CD14-positive monocyte (primary cell): ENCODE results near the gene LARP4B. TPM values are rescaled to one million over a fixed set of nuclear protein-coding genes. Genes with fewer than 3 reads are reported as not detected.
A peak's percentile ranks its signal among the peaks of the same experiment; 100 is the strongest.

Experiments used
- DNase-seq, 3 donors: peaks; one replicate each; pipeline ENCODE4 v3.0.0-alpha.2; 2011 to 2022
- H2AFZ ChIP-seq: 2 replicates; pipeline ENCODE4 v1.6.0; 2012; ENCODE audit warnings: mild to moderate bottlenecking, low read depth, low read length, inconsistent platforms; ENCODE audit not compliant: insufficient read depth, poor library complexity, severe bottlenecking
- H3K27ac ChIP-seq, 2 donors: 1 replicate in 1 of 2; 2 replicates in 1 of 2; pipeline ENCODE4 v1.5.1; 2012 to 2013; ENCODE audit warnings: low read length in 2 of 2, control low read depth in 1 of 2, inconsistent platforms in 1 of 2, low read depth in 1 of 2, mild to moderate bottlenecking in 1 of 2
- H3K27me3 ChIP-seq, 2 donors: one replicate each; pipeline versions ENCODE4 v1.6.0 to v1.6.1; 2011 to 2013; ENCODE audit warnings: low read length in 2 of 2; ENCODE audit not compliant: control insufficient read depth in 2 of 2, insufficient read depth in 2 of 2
- H3K36me3 ChIP-seq, 2 donors: replicated peaks in 1 of 2; 1 replicate in 1 of 2; 2 replicates in 1 of 2; pipeline versions ENCODE4 v1.5.1 to v1.6.1; 2012 to 2013; ENCODE audit warnings: low read length in 2 of 2, control low read depth in 1 of 2, inconsistent platforms in 1 of 2, mild to moderate bottlenecking in 1 of 2; ENCODE audit not compliant: insufficient read depth in 2 of 2, control insufficient read depth in 1 of 2
- H3K4me1 ChIP-seq, 2 donors: 1 replicate in 1 of 2; 2 replicates in 1 of 2; pipeline versions ENCODE4 v1.5.1 to v1.6.1; 2012 to 2013; ENCODE audit warnings: low read length in 2 of 2, control low read depth in 1 of 2, inconsistent platforms in 1 of 2, mild to moderate bottlenecking in 1 of 2, moderate library complexity in 1 of 2; ENCODE audit not compliant: insufficient read depth in 2 of 2, control insufficient read depth in 1 of 2
- H3K4me2 ChIP-seq: replicated peaks from 2 replicates; pipeline ENCODE3; 2012; ENCODE audit warnings: low read length, moderate library complexity, mild to moderate bottlenecking; ENCODE audit not compliant: poor library complexity, severe bottlenecking; ENCODE audit errors: extremely low read depth
- H3K4me3 ChIP-seq, 3 experiments: fragments of 200-600 bp in 1 of 3; sonication (generic) in 1 of 3; replicated peaks in 1 of 3; 1 replicate in 2 of 3; 2 replicates in 1 of 3; pipeline ENCODE4 v1.5.1; 2011 to 2013; ENCODE audit warnings: low read length in 3 of 3, mild to moderate bottlenecking in 3 of 3, control low read depth in 2 of 3, low read depth in 2 of 3, inconsistent platforms in 1 of 3, moderate library complexity in 1 of 3
- H3K79me2 ChIP-seq: 2 replicates; pipeline ENCODE4 v1.6.0; 2012; ENCODE audit warnings: mild to moderate bottlenecking, control low read depth, inconsistent platforms, low read length, moderate library complexity; ENCODE audit not compliant: insufficient read depth
- H3K9ac ChIP-seq: 2 replicates; pipeline ENCODE4 v1.6.0; 2017; ENCODE audit warnings: low read length, mild to moderate bottlenecking; ENCODE audit not compliant: insufficient read depth, poor library complexity, severe bottlenecking
- H3K9me3 ChIP-seq, 2 donors: replicated peaks in 1 of 2; 1 replicate in 1 of 2; 2 replicates in 1 of 2; pipeline versions ENCODE4 v1.5.1 to v1.6.1; 2012 to 2013; ENCODE audit warnings: low read length in 2 of 2, control low read depth in 1 of 2; ENCODE audit not compliant: control insufficient read depth in 1 of 2, insufficient read depth in 1 of 2
- H4K20me1 ChIP-seq: 2 replicates; pipeline ENCODE4 v1.6.0; 2012; ENCODE audit warnings: mild to moderate bottlenecking, low read length, control low read depth, moderate library complexity; ENCODE audit not compliant: insufficient read depth
- H3K27ac Mint-ChIP-seq, 7 donors: one replicate each; pipeline ENCODE4 v1.8.0; 2020; ENCODE audit warnings: mild to moderate bottlenecking in 7 of 7, mixed read lengths in 7 of 7, moderate library complexity in 6 of 7, inconsistent platforms in 2 of 7
- H3K27me3 Mint-ChIP-seq, 3 donors: one replicate each; pipeline ENCODE4 v1.8.0; 2021 to 2022; ENCODE audit warnings: low read depth in 3 of 3, mild to moderate bottlenecking in 3 of 3, mixed read lengths in 3 of 3, moderate library complexity in 3 of 3, inconsistent platforms in 1 of 3
- H3K36me3 Mint-ChIP-seq, 2 donors: one replicate each; pipeline ENCODE4 v1.8.0; 2020; ENCODE audit warnings: mixed read lengths in 2 of 2, inconsistent platforms in 1 of 2, mild to moderate bottlenecking in 1 of 2
- H3K4me1 Mint-ChIP-seq: one replicate; pipeline ENCODE4 v1.8.0; 2020; ENCODE audit warnings: mild to moderate bottlenecking, mixed read lengths
- H3K4me3 Mint-ChIP-seq, 2 donors: one replicate each; pipeline ENCODE4 v1.8.0; 2020; ENCODE audit warnings: mild to moderate bottlenecking in 2 of 2, mixed read lengths in 2 of 2, moderate library complexity in 1 of 2
- H3K9me3 Mint-ChIP-seq, 7 donors: one replicate each; pipeline ENCODE4 v1.8.0; 2020 to 2022; ENCODE audit warnings: mixed read lengths in 7 of 7, mild to moderate bottlenecking in 6 of 7, moderate library complexity in 6 of 7, inconsistent platforms in 2 of 7
- CTCF ChIP-seq: fragments of 200-600 bp; IDR thresholded peaks from one replicate; pipeline ENCODE4 v1.8.0; 2022; ENCODE audit warnings: antibody characterized with exemption, mild to moderate bottlenecking
- WGBS: methylation state at CpG from one replicate; pipeline ENCODE4 v1.1.5; 2013; ENCODE audit warnings: missing lambda C conversion rate; ENCODE audit not compliant: insufficient coverage; 5-methylcytosine and 5-hydroxymethylcytosine counted together
- intact Hi-C, 2 donors: fragments of 100-400 bp; cut with micrococcal nuclease; formaldehyde crosslinking; loops; one replicate each; pipeline versions ENCODE4 v1.15.0 to v1.15.1; 2023
- polyA plus RNA-seq, 3 donors: library from polyadenylated mRNA; depleted of rRNA in 1 of 3; unstranded in 2 of 3; stranded (reverse) in 1 of 3; fragments of 300-500 nt in 2 of 3; fragments of >200 nt in 1 of 3; fragmentation: Illumina TruSeq in 2 of 3; gene quantifications; 1 replicate in 2 of 3; 2 replicates in 1 of 3; pipeline ENCODE4 v1.2.3, GENCODE V29; 2012 to 2021

LARP4B gene
- polyA plus RNA-seq, 3 donors: 17.2 to 52.3 (median 33.0) TPM

DNA sequence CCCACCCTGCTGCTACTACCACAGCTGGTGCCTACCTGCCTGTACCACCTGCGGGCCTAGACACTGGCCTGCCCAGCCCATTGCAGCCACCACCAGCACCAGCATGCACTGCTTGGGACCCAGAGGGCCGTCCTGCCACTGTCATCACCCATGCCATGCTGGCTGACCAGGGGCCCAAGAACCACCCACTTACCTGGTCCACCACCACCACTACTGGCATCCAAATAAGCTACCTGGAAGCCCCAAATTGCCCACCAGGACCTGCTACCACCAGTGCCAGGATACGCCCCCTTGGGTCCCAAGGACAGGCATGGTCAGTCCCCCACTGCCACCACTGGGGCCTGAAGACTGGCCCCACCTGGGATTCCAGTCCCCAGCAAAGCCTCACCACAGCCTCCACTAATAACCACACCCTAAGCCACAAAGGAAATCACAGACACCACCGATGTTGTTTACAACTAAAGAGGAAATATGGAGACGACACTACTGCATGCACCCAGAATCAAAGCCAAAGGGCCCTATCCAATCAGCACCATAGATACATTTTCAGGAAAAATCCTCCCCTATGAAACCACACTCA is 171.5 kb downstream of the LARP4B start:
- no peak overlapping the region for H3K9ac ChIP-seq
- H3K9me3 ChIP-seq: peaks cover 36 to 65% of the 10 kb centered on the region in 2 donors
- no peaks in the 10 kb centered on the region for H3K79me2 ChIP-seq
- H3K4me2 ChIP-seq: no peak overlapping the region
- H3K36me3 ChIP-seq: no peaks in the 10 kb centered on the region
- H3K4me3 Mint-ChIP-seq: peak overlapping the region in 1 of 2 donors; percentile 5
- intact Hi-C loops: no loop called here
- H3K9me3 Mint-ChIP-seq: peaks cover 29 to 75% (median 60%) of the 10 kb centered on the region in 7 donors
- H3K4me3 ChIP-seq: no peak overlapping the region
- H3K4me1 Mint-ChIP-seq: no peaks in the 10 kb centered on the region
- no peaks in the 10 kb centered on the region for H4K20me1 ChIP-seq
- 80% methylated on average over 3 of the region's 5 CpGs for WGBS
- no peaks in the 10 kb centered on the region for H3K36me3 Mint-ChIP-seq
- H3K27me3 ChIP-seq: peaks cover 7 to 49% of the 10 kb centered on the region in 2 donors
- peaks cover 45 to 79% (median 45%) of the 10 kb centered on the region in 3 donors for H3K27me3 Mint-ChIP-seq
- no peak for TF ChIP-seq CTCF
- no peak overlapping the region for H3K27ac ChIP-seq
- H3K4me1 ChIP-seq: no peaks in the 10 kb centered on the region
- H2AFZ ChIP-seq: no peak overlapping the region
- no peak for DNase-seq
- peak overlapping the region in 2 of 7 donors; percentile 20 to 23 for H3K27ac Mint-ChIP-seq

Other genes with a start within 250 kb of the LARP4B start
- gene DIP2C, start 242.0 kb downstream of the LARP4B start, polyA plus RNA-seq: under 1 TPM in 1 of 3 donors, not detected in 2; 0.11 TPM
- 10 to 100 TPM in 2 of 3 donors, 1 to 10 TPM in 1; 9.9 to 16.1 (median 12.2) TPM for gene GTPBP4, start 56.7 kb upstream of the LARP4B start, polyA plus RNA-seq
- not detected for gene IDI2, start 94.2 kb upstream of the LARP4B start, polyA plus RNA-seq
- gene IDI1, start 117.4 kb upstream of the LARP4B start, polyA plus RNA-seq: 100 to 1,000 TPM in 1 of 3 donors, 10 to 100 TPM in 2; 35.0 to 139 (median 46.9) TPM
- 10 to 100 TPM in 1 of 3 donors, 1 to 10 TPM in 2; 7.1 to 33.6 (median 8.6) TPM for gene WDR37, start 124.7 kb upstream of the LARP4B start, polyA plus RNA-seq